NCI-H69 (cell line): ENCODE measurements around the gene IL2RG.

Experiments used
- DNase-seq: peaks from one replicate; lab custom pipeline; 2025; lab: John Stamatoyannopoulos, UW

IL2RG gene

GRCh38 chrX:71107762-71108360 lies 3.5 kb downstream of the IL2RG start:
- DNase-seq = no peak

- DNase-seq = no peak
Observed at GRCh38 chrX:71107245-71107644, 4.1 kb downstream of the IL2RG start.

- DNase-seq = no peak
Observed at GRCh38 chrX:71106427-71106826, 5.0 kb downstream of the IL2RG start, which contains the start of gene CXorf65. Gene CXorf65, minus strand, starts transcription at chrX:71106740. Its CDS starts 184 bp downstream, at chrX:71106556.

DNA sequence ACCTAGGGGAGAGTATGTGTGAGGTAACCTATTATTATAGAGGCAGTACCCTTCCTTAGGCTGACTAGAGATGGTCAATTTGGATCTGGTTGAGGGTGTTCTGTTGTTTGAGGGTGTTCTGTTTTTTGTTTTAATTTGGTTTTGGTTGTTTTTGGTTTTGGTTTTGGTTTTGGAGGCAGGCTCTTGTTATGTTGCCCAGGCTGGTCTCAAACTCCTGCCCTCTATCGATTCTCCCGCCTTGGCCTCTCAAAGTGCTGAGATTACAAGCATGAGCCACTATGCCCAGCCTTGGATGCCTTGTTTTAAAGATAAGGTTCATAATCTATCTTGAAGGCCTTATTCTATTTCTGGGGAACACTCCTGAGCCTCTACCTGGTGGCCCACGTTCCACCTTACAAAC lies 5.7 kb downstream of the IL2RG start:
- no peak for DNase-seq

GRCh38 chrX:71103110-71103983 lies 8.0 kb downstream of the IL2RG start:
- DNase-seq = peak; percentile 73

DNA sequence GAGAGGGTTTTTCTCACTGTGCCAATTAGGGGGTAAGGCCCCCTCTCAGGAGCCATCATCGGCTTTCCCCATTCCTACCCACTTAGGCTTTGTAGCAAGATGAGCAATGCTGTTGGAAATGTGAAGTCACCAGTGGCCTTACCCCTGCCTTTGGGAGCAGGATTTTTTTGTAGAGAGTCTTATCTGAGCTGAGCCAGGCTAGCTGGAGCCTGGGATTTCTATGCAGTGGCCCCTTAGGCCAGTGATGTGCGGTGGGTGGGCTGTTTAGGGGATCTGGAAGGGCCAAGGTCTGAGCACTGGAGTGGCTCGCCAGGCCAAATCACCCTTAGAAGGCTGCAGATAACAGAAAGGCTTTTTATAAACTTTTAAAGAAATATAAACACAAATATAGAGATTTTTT lies 9.1 kb downstream of the IL2RG start:
- DNase-seq = no peak

DNA sequence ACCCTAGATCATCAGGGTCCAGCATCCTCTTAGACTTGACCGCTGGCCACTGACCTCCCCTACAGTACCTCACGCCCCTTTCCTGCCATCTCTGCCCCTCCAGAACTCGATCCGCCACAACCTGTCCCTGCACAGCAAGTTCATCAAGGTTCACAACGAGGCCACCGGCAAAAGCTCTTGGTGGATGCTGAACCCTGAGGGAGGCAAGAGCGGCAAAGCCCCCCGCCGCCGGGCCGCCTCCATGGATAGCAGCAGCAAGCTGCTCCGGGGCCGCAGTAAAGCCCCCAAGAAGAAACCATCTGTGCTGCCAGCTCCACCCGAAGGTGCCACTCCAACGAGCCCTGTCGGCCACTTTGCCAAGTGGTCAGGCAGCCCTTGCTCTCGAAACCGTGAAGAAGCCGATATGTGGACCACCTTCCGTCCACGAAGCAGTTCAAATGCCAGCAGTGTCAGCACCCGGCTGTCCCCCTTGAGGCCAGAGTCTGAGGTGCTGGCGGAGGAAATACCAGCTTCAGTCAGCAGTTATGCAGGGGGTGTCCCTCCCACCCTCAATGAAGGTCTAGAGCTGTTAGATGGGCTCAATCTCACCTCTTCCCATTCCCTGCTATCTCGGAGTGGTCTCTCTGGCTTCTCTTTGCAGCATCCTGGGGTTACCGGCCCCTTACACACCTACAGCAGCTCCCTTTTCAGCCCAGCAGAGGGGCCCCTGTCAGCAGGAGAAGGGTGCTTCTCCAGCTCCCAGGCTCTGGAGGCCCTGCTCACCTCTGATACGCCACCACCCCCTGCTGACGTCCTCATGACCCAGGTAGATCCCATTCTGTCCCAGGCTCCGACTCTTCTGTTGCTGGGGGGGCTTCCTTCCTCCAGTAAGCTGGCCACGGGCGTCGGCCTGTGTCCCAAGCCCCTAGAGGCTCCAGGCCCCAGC lies 10.5 kb downstream of the IL2RG start:
- DNase-seq = no peak

DNA sequence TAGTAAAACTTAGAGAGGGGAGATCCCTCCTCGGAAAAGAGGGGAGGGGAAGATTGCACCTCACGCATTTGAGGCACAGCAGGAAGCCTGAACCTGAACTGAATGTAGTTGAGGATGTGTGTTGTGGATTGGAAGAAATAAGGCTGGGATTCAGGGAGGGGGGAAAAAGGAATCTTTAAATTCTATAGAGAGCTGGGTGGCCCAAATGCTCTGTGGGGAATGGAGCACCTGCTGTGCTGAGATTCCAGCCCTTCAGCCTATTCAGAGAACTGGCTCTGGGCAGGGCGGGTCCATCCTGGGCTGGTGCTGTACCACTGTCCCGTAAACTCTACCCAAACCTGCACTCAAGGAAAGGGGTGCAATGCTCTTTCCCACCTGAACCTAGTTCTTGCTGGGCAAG lies 11.6 kb downstream of the IL2RG start:
- no peak for DNase-seq

DNA sequence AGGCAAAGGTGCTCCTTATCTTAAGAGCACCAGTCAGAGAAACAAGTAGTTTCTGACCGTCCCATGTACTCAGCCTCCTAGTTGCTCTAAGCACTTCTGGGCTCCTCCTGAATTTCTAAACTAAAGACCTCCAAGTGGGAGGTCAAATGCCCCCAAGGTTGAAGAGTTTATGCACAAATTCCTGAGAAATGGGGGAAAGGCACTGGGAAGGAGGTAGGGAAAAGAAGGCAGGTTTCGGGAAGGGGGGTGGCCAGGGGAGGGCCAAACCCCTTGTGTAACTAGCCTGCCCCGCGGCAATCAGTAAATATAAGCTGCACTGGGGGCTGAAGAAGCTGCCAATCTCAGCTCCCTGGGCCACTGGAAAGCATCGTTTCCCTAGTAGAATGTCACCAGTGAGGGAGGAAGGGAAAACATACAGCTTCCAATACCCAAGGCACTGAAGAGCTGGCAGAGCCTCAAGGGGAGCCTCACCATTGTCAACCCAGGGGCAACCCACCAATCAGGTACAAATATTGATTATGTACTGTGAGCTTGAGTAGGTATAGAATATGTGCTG lies 12.3 kb downstream of the IL2RG start:
- peak; percentile 3 for DNase-seq

GRCh38 chrX:71098302-71098701 lies 13.1 kb downstream of the IL2RG start:
- DNase-seq = peak; percentile 54

DNA sequence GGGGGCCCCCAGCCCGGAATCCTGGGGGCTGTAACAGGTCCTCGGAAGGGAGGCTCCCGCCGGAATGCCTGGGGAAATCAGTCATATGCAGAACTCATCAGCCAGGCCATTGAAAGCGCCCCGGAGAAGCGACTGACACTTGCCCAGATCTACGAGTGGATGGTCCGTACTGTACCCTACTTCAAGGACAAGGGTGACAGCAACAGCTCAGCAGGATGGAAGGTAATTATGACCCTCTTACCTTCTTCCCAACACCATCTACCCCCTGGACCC lies 14.7 kb downstream of the IL2RG start:
- DNase-seq = peak; percentile 16

DNA sequence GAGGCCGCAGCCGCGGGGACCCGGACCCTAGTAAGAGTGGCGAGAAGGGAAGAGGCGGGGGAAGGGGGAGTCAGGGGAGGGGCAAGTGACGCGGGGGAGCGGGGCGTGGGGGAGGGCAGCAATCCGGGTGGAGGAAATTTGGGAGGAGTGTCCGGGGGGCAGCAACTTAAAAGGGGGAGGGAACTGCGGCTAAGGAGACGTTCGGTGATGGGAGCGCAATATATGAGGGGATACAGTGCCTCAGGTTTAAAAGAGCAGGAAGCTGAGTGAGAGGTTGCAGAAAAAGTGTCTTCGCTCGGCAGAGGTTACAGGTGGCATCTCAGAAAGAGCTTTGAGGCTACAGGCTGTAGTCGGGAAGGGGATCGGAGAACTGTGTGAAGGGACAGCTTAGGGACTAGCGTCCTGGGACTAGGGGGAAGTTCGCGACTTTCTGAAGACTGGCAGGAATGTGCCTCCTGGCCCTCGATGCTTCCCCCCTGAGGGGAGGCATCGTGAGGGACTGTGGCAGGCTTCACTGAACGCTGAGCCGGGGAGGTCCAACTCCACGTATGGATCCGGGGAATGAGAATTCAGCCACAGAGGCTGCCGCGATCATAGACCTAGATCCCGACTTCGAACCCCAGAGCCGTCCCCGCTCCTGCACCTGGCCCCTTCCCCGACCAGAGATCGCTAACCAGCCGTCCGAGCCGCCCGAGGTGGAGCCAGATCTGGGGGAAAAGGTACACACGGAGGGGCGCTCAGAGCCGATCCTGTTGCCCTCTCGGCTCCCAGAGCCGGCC lies 15.2 kb downstream of the IL2RG start:
- DNase-seq = peak; percentile 78

- peak; percentile 91 for DNase-seq
Observed at GRCh38 chrX:71095555-71095980, 15.8 kb downstream of the IL2RG start, which contains the start of gene FOXO4. Gene FOXO4, plus strand, starts transcription at chrX:71095851. Its CDS starts 678 bp downstream, at chrX:71096529.

DNA sequence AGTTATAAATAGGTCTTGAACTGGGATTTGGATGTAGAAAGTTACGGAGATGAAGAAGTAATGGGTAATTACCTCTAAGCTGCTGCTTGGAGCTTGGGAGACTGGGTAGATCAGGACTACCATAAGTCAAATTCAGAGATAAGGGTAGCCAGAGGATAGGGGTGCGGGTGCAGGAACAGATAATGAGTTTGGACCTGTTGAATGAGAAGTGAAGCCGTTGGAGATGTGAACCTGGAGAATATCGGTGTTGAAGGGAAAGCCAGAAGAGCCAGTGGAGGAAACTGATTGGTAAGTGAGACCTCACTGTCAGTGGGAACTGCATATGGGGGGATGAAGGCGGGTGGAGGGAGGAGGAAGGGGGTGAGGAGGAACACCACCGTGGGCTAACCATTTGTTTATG lies 16.3 kb downstream of the IL2RG start:
- peak; percentile 27 for DNase-seq

GRCh38 chrX:71091263-71091662 lies 20.1 kb downstream of the IL2RG start:
- no peak for DNase-seq

GRCh38 chrX:71085900-71086299 lies 25.5 kb downstream of the IL2RG start:
- DNase-seq = no peak

DNA sequence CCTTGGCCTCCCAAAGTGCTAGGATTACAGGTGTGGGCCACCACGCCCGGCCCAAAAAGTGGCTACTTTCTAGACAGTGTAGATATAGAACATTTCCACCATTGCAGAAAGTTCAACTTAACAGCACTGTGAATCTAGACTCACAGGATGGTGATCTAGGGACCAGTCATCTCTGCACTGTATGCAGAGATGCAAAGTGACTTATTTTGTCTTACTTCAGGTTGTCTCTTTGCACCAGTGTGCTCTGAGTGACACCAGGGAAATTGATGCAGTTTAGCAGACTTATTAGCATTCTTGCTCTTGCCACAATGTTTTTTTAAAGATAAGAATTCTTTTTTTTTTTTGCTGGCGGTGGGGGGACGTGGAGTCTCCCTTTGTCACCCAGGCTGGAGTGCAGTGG lies 28.6 kb downstream of the IL2RG start:
- DNase-seq = no peak

DNA sequence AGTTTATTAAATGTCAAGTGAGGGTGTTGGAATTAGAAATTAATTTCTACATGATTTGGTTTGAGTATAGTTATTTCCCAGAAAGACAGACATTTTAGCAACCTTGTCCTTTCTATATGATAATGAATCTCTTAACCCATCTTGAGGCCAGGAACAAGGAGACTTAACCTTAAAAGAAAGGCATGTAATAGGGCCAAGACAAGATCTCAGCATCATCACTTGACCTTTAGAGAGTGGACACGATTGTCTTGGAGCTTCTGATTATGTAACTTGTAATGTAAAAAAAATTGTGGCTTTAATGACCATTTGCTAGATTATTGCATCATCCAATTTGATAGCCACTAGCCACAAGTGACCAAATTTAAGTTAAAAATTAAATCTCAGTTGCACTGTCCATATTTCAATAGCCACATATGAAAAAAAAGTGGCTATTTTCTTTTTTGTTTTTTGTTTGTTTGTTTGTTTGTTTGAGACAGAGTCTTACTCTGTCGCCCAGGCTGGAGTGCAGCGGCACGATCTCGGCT lies 29.2 kb downstream of the IL2RG start:
- DNase-seq = no peak

DNA sequence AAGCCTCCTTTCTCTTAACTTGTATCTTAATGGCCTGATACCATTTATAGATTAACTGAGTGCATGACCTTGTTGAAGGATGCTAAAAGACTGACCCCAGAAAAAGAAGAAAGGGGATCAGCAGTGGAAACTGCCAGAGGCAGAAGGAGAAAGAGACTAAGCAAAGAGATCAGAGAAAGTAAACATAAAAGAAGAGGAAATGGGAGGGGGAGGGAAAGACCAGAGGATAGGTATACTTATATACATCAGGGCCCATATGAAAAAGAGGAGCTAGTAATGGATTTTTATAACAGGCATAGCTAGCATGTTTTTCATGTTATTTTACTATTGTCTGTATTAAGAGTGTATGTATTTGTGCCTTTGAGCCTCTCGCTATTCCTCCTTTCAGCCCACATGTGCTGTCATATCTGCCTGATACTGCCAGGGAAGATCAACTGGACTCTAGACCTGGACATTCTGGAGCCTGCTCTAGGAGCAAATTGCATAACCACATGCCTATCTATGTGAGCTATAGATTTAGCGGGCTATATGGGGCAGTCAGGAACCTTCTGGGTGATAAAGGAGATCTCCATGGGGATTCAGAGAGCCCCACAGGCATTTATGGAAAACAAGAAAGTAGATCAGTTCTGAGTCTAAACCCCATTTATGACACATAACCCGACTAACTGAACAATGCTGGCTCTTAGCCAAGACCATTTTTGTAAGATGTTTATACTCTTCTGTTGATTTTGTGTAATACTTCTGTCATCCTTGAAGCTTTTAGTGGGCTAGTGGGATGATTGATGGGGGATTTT lies 29.9 kb downstream of the IL2RG start:
- peak; percentile 3 for DNase-seq

DNA sequence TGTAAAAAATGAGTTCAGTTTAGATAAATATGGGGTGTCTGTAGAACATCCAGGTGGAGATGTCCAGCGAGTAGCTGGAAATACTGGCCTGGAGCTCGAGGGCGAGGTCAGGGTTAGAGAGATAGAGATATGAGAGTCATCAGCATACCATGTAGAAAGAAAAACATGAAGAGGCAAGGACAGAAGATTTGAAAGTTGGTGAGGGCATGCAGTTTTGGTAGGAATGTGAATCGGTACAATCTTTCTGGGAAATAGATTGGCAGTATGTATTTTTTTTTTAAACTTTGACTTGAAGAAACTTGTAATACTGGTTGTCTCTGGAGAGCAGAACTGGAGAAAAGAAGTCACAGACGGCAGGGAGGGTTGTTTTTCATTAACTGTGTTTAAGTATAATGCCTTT lies 40.8 kb downstream of the IL2RG start:
- no peak for DNase-seq
